GM13976 (cell line): ENCODE data around the gene AHSA1.

Source experiments
- DNase-seq: peaks from one replicate; pipeline ENCODE4 v3.0.0; 2012; ENCODE audit warnings: low spot score
- in situ Hi-C: fragments of 300-500 bp; cut with MboI; formaldehyde crosslinking; loops from one replicate; pipeline ENCODE4 v1.12.0; 2022; ENCODE audit warnings: low sequenced_read_pairs, mixed read lengths, inconsistent platforms; ENCODE audit not compliant: unreplicated experiment
- TF ChIP-seq, protein P1 (sequence below): IDR thresholded peaks from 2 replicates; pipeline ENCODE4 v1.5.1; 2012; ENCODE audit warnings: borderline replicate concordance, mild to moderate bottlenecking; ENCODE audit not compliant: insufficient read depth; ENCODE audit errors: extremely low read depth, missing control alignments, control extremely low read depth

Gene AHSA1

DNA sequence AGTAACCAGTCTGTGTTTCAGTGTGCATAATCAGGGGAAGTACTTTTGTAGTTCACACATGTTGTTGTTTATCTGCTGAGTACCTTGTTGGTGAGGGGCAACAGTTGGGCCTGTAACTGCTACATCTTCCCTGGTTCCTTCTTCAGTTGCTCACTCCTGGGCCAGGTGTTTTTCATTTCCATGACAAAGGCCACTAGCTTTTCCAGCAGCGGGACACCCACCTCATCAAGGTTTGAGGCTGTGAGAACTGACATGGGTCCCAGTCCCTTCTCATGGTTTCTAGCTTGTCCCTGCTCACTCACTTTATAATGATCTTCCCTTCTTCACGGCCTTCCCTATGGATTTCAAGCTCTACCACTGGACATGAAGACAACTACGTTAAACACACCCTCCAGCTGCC is 33.0 kb upstream of the AHSA1 start:
- DNase-seq, result no peak
- TF ChIP-seq, protein P1, sequence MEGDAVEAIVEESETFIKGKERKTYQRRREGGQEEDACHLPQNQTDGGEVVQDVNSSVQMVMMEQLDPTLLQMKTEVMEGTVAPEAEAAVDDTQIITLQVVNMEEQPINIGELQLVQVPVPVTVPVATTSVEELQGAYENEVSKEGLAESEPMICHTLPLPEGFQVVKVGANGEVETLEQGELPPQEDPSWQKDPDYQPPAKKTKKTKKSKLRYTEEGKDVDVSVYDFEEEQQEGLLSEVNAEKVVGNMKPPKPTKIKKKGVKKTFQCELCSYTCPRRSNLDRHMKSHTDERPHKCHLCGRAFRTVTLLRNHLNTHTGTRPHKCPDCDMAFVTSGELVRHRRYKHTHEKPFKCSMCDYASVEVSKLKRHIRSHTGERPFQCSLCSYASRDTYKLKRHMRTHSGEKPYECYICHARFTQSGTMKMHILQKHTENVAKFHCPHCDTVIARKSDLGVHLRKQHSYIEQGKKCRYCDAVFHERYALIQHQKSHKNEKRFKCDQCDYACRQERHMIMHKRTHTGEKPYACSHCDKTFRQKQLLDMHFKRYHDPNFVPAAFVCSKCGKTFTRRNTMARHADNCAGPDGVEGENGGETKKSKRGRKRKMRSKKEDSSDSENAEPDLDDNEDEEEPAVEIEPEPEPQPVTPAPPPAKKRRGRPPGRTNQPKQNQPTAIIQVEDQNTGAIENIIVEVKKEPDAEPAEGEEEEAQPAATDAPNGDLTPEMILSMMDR, result no peak
- in situ Hi-C loops, result no loop called here

DNA sequence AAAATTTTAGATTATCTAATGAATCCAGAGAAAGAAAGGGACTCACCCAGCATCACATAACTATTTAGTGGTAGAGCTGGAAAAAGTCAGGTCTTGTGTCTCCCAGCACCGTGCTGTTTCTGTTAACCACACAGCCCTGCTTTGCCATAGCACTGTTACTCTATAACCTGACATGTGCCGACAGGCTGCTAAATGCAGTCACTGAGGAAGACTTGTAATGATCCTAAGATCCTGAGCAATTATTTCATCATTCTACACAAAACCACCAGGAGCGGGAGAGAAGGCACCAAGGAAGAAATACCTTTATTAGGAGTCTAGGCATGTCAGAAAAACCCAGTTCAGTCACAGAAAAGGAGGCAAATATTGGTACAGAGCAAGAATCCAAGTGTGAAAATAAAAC is 31.5 kb upstream of the AHSA1 start:
- TF ChIP-seq, protein P1, result no peak
- no peak for DNase-seq
- in situ Hi-C loops, result no loop called here

DNA sequence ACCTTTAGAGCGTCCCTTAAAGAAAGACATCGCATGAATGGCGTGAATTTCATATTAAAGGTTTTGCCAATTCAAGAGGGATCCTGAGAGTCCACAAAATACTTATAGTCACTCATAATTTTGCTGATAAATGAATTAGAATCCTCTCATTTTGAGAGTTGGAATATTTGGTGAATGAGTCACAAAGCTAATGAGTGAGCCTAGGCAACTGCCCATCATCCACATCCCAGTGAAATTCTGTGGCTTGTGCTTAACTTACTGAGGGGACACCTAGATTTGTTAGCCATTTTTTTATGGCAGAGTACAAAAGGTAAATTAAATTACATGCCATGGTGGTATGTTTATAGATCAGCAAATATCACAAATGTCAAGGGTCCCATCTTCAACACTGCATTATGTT is 21.9 kb upstream of the AHSA1 start:
- in situ Hi-C loops, result no loop called here
- TF ChIP-seq, protein P1, result no peak
- no peak for DNase-seq

DNA sequence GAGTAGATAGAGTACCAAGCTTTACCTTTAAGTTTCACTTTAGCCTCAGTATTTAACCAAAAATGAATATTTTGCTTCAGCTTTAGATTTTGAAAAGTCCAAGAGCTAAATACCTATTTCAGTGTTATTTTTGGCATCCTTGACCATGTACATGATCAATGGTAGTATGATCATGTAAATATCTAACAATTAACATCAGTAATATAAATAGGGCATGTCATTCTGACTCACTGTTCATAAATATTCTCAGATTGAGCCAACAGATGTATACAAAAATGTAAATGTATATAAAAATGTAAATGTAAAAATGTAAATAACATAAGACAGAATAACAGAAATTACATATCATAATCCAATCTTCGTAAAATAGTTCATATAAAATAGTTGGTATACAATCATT is 19.3 kb upstream of the AHSA1 start:
- TF ChIP-seq, protein P1, result no peak
- in situ Hi-C loops, result no loop called here
- DNase-seq, result no peak

DNA sequence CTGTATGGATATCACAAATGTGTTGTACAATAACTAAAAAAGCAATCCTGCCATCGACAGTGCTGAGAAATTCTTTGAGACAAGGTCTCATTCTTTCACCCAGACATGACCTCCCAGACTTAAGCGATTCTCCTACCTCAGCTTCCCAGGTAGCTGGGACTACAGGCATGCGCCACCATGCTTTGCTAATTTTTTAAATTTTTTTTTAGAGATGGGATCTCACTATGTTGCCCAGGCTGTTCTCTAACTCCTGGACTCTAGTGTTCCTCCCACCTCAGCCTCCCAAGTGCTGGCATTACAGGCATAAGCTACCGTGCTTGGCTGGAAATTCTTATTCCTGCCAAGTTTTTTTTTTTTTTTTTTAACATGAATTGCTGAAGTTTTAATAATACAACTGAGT is 18.0 kb upstream of the AHSA1 start:
- TF ChIP-seq, protein P1, result no peak
- in situ Hi-C loops, result no loop called here
- DNase-seq, result no peak

DNA sequence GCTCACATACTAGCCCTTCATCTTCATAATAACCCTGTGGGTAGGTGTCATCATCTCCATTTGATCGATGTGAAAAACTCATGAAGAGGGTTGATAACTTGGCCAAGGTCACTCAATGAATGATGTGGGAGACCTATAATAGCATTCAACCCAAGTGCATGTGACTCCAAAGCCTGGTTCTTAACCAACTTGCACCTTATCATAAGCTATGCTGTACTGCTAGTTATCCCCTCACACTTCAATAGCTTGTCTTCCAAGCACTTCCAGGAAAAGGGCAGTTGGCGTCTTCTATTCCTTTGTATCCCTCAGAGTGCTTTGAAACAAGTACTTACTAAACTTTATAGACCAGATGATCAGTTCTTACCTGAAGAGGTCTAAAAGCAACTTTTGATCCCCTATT is 15.7 kb upstream of the AHSA1 start:
- in situ Hi-C loops, result no loop called here
- TF ChIP-seq, protein P1, result no peak
- DNase-seq, result no peak
